Activated CD8-positive, alpha-beta memory T cell treated with anti-CD3 and anti-CD28 coated beads, Interleukin-2, amount 50 U/mL, for 4 hours (primary cell): ENCODE measurements around the gene ABHD1.
"Not testable (repeated sequence)": the region's sequence is repeated elsewhere in the genome, so short reads cannot be mapped to it uniquely, and the experiment has no call there.

ENCODE experiments used
- DNase-seq: peaks from one replicate; pipeline ENCODE4 v3.0.0-alpha.2; 2020

The ABHD1 gene

GRCh38 chr2:27123302-27124150 is at the start of gene ABHD1:
Gene ABHD1, plus strand, starts transcription at chr2:27123815. Its CDS starts 134 bp downstream, at chr2:27123949.
- peak; percentile 68 for DNase-seq

DNA sequence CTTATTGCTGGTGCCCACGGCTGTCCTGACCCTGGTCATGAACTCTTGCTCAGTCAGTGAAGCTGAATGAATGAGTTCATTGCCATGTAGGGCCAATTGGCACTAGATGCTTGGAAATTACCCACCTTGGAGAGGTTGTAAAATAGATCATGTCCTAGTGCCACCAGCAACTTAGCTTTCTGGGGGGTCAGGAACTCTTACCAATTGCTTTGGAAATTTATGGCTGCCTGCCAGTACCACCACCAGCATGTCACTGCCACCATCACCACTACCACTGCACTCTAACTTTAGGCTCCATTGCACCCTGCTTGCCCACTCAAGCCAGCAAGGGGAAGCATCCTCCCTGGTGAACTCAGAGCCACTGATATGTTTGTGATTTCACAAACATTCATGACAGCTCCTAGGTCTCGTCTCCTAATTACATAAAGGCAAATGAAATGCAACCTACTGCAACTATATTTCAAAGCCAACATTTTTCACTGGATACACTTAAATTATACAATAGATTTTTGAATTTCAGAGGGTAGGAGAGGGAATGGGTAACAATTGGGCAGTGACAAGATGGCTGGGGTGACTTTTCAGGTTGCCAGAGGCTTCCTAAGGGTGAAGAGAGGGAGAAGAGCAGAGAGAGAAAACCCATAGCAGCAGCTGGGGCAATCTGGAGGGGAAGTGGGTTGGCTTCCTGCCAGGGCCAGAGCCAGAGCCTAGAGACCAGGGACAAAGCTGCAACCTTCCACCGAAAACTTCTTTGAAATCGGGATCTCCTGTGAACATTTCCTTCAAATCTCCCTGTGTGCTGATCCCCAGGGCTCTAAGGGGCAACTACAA is 48.7 kb upstream of the ABHD1 start:
- DNase-seq = peak; percentile 47

DNA sequence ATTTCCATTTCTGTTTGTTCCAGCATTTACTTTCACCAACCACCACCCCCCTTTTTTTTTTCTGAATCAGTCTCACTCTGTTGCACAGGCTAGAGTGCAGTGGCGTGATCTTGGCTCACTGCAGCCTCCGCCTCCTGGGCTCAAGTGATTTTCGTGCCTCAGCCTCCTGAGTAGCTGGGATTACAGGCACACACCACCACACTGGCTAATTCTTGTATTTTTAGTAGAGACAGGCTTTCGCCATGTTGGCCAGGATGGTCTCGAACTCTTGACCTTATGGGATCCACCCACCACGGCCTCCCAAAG is 48.1 kb upstream of the ABHD1 start:
- not testable (repeated sequence) for DNase-seq

DNA sequence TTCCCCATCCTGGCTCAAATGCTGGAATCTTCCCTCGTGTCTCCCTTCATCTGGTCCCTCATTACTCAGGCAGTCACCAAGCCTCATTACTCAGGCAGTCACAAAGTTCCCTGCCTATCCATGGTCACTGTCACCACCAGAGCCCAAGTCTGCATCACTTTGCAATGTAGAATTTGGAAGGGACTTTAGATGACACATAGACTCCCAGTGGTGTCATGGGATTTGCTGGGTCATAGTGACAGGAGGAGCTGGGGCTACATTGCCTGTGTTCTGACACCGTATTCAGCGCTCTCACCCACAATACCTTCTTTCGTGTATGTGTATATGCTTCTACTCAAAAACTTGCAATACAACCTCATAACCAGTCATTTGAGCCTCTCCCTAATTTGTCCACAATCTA is 47.3 kb upstream of the ABHD1 start:
- DNase-seq = no peak

GRCh38 chr2:27077231-27077630 is 46.4 kb upstream of the ABHD1 start:
- no peak for DNase-seq

GRCh38 chr2:27078267-27079194 is 45.1 kb upstream of the ABHD1 start, which contains the start of gene EMILIN1:
Gene EMILIN1, plus strand, starts transcription at chr2:27078615. Its CDS starts 451 bp downstream, at chr2:27079066.
- no peak for DNase-seq

- DNase-seq = no peak
Measured at GRCh38 chr2:27079233-27080139, 44.1 kb upstream of the ABHD1 start.

GRCh38 chr2:27080140-27080469 is 43.5 kb upstream of the ABHD1 start:
- no peak for DNase-seq

DNA sequence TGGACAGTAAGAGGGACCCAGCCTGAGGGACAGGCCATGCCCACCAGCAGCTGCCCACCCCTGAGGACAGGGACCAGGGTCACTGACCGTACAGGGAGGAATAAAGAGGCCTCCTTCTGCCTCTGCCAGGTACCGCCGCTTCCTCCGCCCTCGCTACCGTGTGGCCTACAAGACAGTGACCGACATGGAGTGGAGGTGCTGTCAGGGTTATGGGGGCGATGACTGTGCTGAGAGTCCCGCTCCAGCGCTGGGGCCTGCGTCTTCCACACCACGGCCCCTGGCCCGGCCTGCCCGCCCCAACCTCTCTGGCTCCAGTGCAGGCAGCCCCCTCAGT is 43.0 kb upstream of the ABHD1 start:
- DNase-seq = no peak

GRCh38 chr2:27081984-27082772 is 41.4 kb upstream of the ABHD1 start:
- no peak for DNase-seq

GRCh38 chr2:27082773-27083409 is 40.7 kb upstream of the ABHD1 start:
- no peak for DNase-seq

DNA sequence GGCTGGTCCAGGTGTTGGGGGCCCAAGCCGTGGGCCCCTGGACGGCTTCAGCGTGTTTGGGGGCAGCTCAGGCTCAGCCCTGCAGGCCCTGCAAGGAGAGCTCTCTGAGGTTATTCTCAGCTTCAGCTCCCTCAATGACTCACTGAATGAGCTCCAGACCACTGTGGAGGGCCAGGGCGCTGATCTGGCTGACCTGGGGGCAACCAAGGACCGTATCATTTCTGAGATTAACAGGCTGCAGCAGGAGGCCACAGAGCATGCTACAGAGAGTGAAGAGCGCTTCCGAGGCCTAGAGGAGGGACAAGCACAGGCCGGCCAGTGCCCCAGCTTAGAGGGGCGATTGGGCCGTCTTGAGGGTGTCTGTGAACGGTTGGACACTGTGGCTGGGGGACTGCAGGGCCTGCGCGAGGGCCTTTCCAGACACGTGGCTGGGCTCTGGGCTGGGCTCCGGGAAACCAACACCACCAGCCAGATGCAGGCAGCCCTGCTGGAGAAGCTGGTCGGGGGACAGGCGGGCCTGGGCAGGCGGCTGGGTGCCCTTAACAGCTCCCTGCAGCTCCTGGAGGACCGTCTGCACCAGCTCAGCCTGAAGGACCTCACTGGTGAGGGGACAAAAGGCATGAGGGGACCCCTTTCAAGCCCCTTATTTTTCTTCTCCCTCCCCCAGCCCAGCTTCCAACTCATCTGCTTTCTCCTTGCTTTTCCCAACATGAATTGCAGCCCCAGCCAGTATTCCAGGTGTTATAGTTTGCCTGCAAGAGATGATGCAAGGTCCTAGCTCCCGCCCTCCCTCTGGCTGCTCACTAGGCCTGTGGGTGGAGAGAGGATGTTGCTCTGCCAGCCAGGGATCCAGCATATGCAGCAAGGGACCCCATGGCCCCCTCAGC is 40.0 kb upstream of the ABHD1 start:
- DNase-seq = no peak

GRCh38 chr2:27084297-27085061 is 39.1 kb upstream of the ABHD1 start:
- no peak for DNase-seq

- no peak for DNase-seq
Measured at GRCh38 chr2:27085062-27085672, 38.4 kb upstream of the ABHD1 start.

DNA sequence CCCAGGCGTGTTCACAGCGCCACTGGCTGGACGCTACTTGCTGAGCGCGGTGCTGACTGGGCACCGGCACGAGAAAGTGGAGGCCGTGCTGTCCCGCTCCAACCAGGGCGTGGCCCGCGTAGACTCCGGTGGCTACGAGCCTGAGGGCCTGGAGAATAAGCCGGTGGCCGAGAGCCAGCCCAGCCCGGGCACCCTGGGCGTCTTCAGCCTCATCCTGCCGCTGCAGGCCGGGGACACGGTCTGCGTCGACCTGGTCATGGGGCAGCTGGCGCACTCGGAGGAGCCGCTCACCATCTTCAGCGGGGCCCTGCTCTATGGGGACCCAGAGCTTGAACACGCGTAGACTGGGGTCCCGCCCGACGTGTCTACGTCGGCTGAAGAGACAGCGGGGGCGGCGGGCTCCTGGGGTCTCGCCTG is 37.9 kb upstream of the ABHD1 start:
- peak; percentile 45 for DNase-seq

DNA sequence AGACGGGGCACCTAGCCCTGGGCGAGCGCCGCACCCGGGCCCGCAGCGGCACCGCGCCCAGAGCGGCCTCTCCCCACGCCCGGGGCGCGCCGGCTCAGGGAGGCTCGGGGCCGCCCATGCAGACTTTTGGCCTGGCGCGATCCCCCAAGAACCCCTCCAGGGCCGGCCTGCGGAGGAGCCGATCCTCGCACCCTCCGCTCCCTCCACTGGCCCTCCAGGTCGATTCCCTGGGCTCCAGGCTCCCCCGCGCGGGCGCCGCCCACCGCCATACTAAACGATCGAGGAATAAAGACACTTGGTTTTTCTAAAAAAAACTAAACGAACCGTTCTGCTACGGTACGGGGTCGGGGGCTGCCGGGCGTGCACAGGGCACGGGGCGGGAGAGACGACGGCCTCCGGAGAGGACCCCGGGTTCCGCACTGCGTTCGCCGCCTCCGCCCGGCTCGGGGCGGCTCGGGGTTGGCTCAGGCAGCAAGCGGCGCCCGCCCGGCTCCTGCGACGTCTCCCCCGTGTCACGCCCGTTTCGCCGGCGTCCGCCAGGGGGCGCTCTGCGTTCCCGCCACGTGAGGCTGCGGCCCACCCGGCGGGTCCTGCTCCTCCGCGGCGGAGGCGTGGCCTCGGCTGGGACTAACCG is 37.4 kb upstream of the ABHD1 start:
- peak; percentile 99 for DNase-seq

DNA sequence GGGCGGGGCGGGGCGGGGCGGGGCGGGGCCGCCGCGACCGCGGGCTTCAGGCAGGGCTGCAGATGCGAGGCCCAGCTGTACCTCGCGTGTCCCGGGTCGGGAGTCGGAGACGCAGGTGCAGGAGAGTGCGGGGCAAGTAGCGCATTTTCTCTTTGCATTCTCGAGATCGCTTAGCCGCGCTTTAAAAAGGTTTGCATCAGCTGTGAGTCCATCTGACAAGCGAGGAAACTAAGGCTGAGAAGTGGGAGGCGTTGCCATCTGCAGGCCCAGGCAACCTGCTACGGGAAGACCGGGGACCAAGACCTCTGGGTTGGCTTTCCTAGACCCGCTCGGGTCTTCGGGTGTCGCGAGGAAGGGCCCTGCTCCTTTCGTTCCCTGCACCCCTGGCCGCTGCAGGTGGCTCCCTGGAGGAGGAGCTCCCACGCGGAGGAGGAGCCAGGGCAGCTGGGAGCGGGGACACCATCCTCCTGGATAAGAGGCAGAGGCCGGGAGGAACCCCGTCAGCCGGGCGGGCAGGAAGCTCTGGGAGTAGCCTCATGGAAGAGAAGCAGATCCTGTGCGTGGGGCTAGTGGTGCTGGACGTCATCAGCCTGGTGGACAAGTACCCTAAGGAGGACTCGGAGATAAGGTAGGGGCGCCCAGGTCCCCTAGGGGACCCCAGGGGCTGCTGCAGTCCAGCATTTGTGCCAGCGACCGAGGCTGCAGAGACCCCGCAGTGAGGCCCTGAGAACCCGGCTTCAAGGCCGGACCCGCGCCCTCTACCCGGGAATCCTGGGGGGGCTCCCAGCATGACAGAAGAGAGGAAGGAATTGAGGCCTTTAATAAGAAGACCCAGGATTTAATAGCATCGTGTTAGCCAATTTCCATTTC is 36.7 kb upstream of the ABHD1 start, which contains the start of gene KHK:
Gene KHK (plus strand): TSS at position 49 of the 870 bp plus-strand sequence. CDS start 488 bp downstream, at position 537.
- DNase-seq = no peak
